ENCODE measurements around the gene SIX2.

- TF ChIP-seq CTCF (IDR thresholded peaks at IDR 0.05) (no peak), POLR2AphosphoS5 (IDR thresholded peaks at IDR 0.05) (no peak)
Observed at GRCh38 chr2:45020439-45020838, 11.2 kb upstream of the SIX2 start.
